Left ventricle myocardium inferior (tissue), 1 donor: ENCODE results near the gene TYROBP. TPM values are rescaled to one million over a fixed set of nuclear protein-coding genes. Genes with fewer than 3 reads are reported as not detected.
A peak's percentile ranks its signal among the peaks of the same experiment; 100 is the strongest.
"Not testable (repeated sequence)": the region's sequence is repeated elsewhere in the genome, so short reads cannot be mapped to it uniquely, and the experiment has no call there.

ENCODE experiments used
- DNase-seq: peaks from one replicate; pipeline ENCODE4 v3.0.0-alpha.2; 2020
- H3K27ac ChIP-seq: fragments of 200-600 bp; replicated peaks from 2 replicates; pipeline ENCODE4 v1.8.0; 2021
- H3K27me3 ChIP-seq: fragments of 200-600 bp; 2 replicates; pipeline ENCODE4 v1.8.0; 2021; ENCODE audit warnings: low read depth
- H3K36me3 ChIP-seq: fragments of 200-600 bp; 2 replicates; pipeline ENCODE4 v1.8.0; 2021
- H3K4me1 ChIP-seq: fragments of 200-600 bp; 2 replicates; pipeline ENCODE4 v1.8.0; 2021
- H3K4me3 ChIP-seq: fragments of 200-600 bp; 2 replicates; pipeline ENCODE4 v1.8.0; 2021; ENCODE audit warnings: mild to moderate bottlenecking, moderate library complexity
- H3K9me3 ChIP-seq: fragments of 200-600 bp; replicated peaks from 2 replicates; pipeline ENCODE4 v1.8.0; 2021
- intact Hi-C: fragments of 100-400 bp; cut with micrococcal nuclease; formaldehyde crosslinking; loops from one replicate; pipeline ENCODE4 v1.11.0; 2022
- long read RNA-seq: library from polyadenylated mRNA; unstranded; transcript quantifications from one replicate; pipeline ENCODE4 v2.0.0, GENCODE V29; 2021
- total RNA-seq: library from RNA; stranded (reverse); fragmentation: NEBNext Ultra II Directional; extraction: Animal tissue kit (Norgen Biotek cat#: 25700); gene quantifications from one replicate; pipeline ENCODE4 v1.2.1, GENCODE V29; 2021
- TF ChIP-seq, protein P1 (sequence below): fragments of 200-600 bp; IDR thresholded peaks from 2 replicates; pipeline ENCODE4 v1.8.0; 2021; ENCODE audit warnings: antibody characterized with exemption, mild to moderate bottlenecking, borderline replicate concordance
- donor health status: DM: no; HTN: yes; CAD: no; lungs with severe emphysema.

TYROBP gene
- total RNA-seq, result 26.2 TPM
- long read RNA-seq, partial matches to known transcripts, result 3 of 9 reads
- long read RNA-seq, other reads (novel, unspliced or antisense), result 1 of 9 reads

GRCh38 chr19:35908010-35908441 lies at the start of gene TYROBP:
TYROBP (minus strand) TSS chr19:35908295; CDS start chr19:35908228, 67 bp downstream.
- H3K4me3 ChIP-seq, result peak within 1 kb of the TSS; percentile 49
- no peaks in the 10 kb centered on the region for H3K4me1 ChIP-seq
- peak within 1 kb of the TSS; percentile 51 for H3K27ac ChIP-seq
- TF ChIP-seq, protein P1, sequence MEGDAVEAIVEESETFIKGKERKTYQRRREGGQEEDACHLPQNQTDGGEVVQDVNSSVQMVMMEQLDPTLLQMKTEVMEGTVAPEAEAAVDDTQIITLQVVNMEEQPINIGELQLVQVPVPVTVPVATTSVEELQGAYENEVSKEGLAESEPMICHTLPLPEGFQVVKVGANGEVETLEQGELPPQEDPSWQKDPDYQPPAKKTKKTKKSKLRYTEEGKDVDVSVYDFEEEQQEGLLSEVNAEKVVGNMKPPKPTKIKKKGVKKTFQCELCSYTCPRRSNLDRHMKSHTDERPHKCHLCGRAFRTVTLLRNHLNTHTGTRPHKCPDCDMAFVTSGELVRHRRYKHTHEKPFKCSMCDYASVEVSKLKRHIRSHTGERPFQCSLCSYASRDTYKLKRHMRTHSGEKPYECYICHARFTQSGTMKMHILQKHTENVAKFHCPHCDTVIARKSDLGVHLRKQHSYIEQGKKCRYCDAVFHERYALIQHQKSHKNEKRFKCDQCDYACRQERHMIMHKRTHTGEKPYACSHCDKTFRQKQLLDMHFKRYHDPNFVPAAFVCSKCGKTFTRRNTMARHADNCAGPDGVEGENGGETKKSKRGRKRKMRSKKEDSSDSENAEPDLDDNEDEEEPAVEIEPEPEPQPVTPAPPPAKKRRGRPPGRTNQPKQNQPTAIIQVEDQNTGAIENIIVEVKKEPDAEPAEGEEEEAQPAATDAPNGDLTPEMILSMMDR, result no peak
- H3K9me3 ChIP-seq, result no peaks in the 10 kb centered on the region
- no peaks in the 10 kb centered on the region for H3K36me3 ChIP-seq
- peaks cover 23% of the 10 kb centered on the region for H3K27me3 ChIP-seq
- intact Hi-C loops, result no loop called here
- peak; percentile 61 for DNase-seq

- H3K27ac ChIP-seq, H3K9me3 ChIP-seq, H3K4me3 ChIP-seq, DNase-seq, intact Hi-C loops, H3K36me3 ChIP-seq: not testable (repeated sequence)
- Histone ChIP-seq H3K4me1 (peaks cover 11% of the 10 kb centered on the region), H3K27me3 (peaks cover 88% of the 10 kb centered on the region)
These were observed 49.3 kb upstream of the TYROBP start for GRCh38 chr19:35957411-35957810.

- no peaks in the 10 kb centered on the region for H3K36me3 ChIP-seq
- TF ChIP-seq, protein P1, result no peak
- no peak overlapping the region for H3K27ac ChIP-seq
- H3K4me3 ChIP-seq, result no peak overlapping the region
- peaks cover 75% of the 10 kb centered on the region for H3K27me3 ChIP-seq
- intact Hi-C loops, result no loop called here
- H3K9me3 ChIP-seq, result peaks cover 8% of the 10 kb centered on the region
- peaks cover 11% of the 10 kb centered on the region for H3K4me1 ChIP-seq
- no peak for DNase-seq
These were observed 48.0 kb upstream of the TYROBP start for GRCh38 chr19:35955881-35956634.

DNA sequence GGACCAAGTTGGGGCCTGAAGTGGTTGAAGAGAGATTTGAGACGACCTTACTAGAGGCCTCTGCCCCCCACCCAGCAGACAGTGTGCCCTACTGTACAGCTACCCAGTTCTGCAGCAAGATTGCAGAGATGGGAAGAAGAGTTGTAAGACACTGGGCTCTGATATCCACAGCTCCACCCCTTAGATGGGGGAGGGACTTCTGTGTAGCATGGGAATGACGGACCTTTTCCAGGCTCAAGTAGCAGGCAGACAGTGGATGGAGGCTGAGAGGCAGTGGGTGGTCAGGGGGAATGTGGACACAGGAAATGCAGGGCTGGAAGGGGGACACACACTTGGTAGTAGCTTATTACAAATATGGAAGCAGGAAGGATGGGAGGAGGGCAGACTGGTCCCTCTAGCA lies 41.0 kb upstream of the TYROBP start:
- DNase-seq, result no peak
- H3K4me1 ChIP-seq, result no peaks in the 10 kb centered on the region
- no peak overlapping the region for H3K27ac ChIP-seq
- no peaks in the 10 kb centered on the region for H3K9me3 ChIP-seq
- peaks cover 9% of the 10 kb centered on the region for H3K36me3 ChIP-seq
- H3K4me3 ChIP-seq, result no peak overlapping the region
- TF ChIP-seq, protein P1, result no peak
- intact Hi-C loops, result no loop called here
- H3K27me3 ChIP-seq, result peaks cover 18% of the 10 kb centered on the region

GRCh38 chr19:35946203-35946602 lies 38.1 kb upstream of the TYROBP start:
- Histone ChIP-seq H3K9me3 (no peaks in the 10 kb centered on the region), H3K4me1 (no peaks in the 10 kb centered on the region), H3K27ac (no peak overlapping the region), H3K36me3 (peaks cover 17% of the 10 kb centered on the region), H3K27me3 (no peaks in the 10 kb centered on the region), H3K4me3 (no peak overlapping the region)
- TF ChIP-seq, protein P1, result no peak
- intact Hi-C loops, result no loop called here
- DNase-seq, result no peak

DNA sequence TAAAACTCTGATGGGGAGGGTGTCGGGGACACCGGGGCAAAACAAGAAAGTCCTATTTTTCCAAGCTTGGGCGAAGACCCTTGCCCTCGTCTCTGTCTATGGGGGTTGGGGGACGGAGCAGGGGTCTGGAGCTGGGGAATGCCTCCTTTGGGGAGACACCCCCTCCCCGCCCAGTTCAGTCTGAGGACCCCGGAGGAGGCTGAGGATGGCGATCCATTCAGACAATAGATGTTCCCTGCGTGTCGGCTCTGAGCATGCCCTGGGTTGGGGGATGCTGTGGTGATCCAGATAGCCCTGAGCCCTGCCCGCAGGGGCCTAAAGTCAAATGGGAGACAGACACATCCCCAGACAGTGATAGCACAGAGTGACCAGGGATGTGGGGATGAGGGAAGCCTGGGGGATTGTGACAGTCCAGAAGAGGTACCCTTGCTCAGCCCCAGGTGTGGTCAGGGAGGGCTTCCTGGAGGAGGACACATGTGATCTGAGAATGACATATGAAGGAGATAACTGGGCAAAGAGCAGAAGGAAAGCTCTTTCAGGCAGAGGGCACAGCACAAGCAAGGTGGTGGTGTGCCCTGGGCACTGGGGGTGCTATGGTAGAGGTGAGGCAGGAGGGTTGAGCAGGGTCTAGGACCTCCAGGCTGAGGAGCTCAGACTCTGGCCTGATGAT lies 37.2 kb upstream of the TYROBP start:
- DNase-seq, result no peak
- H3K4me3 ChIP-seq, result no peak overlapping the region
- no peaks in the 10 kb centered on the region for H3K9me3 ChIP-seq
- H3K36me3 ChIP-seq, result peaks cover 26% of the 10 kb centered on the region
- no peaks in the 10 kb centered on the region for H3K4me1 ChIP-seq
- H3K27ac ChIP-seq, result no peak overlapping the region
- no peaks in the 10 kb centered on the region for H3K27me3 ChIP-seq
- intact Hi-C loops, result no loop called here
- TF ChIP-seq, protein P1, result no peak
